ENCODE data around the gene KLHDC9. TPM values are rescaled to one million over a fixed set of nuclear protein-coding genes. Genes with fewer than 3 reads are reported as not detected.

Gene KLHDC9
- total and polyA plus RNA-seq, 9 of the 15 experiments (the other 6 are each of a cell fraction or from before 2014, with no cell fraction given), result not detected

- no peak for TF ChIP-seq NFIC (IDR thresholded peaks at IDR 0.05)
- no peak for TF ChIP-seq CBX1 (IDR thresholded peaks at IDR 0.05; ENCODE audit: low read depth)
- TF ChIP-seq USF2 (CRISPR knock-in tag; IDR thresholded peaks at IDR 0.05), result no peak
- no peak for TF ChIP-seq EP300 (IDR thresholded peaks at IDR 0.05; ENCODE audit: low read length)
- TF ChIP-seq CEBPG (CRISPR knock-in tag; IDR thresholded peaks at IDR 0.05), result peak; percentile 87
- TF ChIP-seq CEBPG (tag; conservative IDR thresholded peaks at IDR 0.05 in 1 of 2, IDR thresholded peaks at IDR 0.05 in 1 of 2), result peak; percentile 49 to 71; a peak in 3 of 4 replicates
- TF ChIP-seq TEAD2 (tag; IDR thresholded peaks at IDR 0.05), result no peak
- no peak for TF ChIP-seq KDM4B (IDR thresholded peaks at IDR 0.05; ENCODE audit: borderline replicate concordance in 2 of 2, low read depth in 1 of 2)
- peak; percentile 66; the same call in 1 of the 2 replicates for TF ChIP-seq LCOR (CRISPR knock-in tag; IDR thresholded peaks at IDR 0.05)
- no peak for TF ChIP-seq PRMT5 (CRISPR knock-in tag; IDR thresholded peaks at IDR 0.05)
- TF ChIP-seq ZNF408 (CRISPR knock-in tag; IDR thresholded peaks at IDR 0.05; ENCODE audit: low read depth), result no peak
- no peak for TF ChIP-seq TOE1 (IDR thresholded peaks at IDR 0.05; ENCODE audit: borderline replicate concordance)
- TF ChIP-seq TOE1 (CRISPR knock-in tag; IDR thresholded peaks at IDR 0.05; ENCODE audit: borderline replicate concordance, low read depth), result no peak
- TF ChIP-seq TAL1 (IDR thresholded peaks at IDR 0.05), result no peak
- no peak for TF ChIP-seq DLX4 (CRISPR knock-in tag; IDR thresholded peaks at IDR 0.05)
- no peak for TF ChIP-seq ZNF395 (CRISPR knock-in tag; IDR thresholded peaks at IDR 0.05)
- TF ChIP-seq ZBTB33 (CRISPR knock-in tag; IDR thresholded peaks at IDR 0.05), result peak; percentile 0; the same call in 1 of the 2 replicates
- TF ChIP-seq SMAD2 (IDR thresholded peaks at IDR 0.05; ENCODE audit: low read depth, low read length), result no peak
- TF ChIP-seq GTF3C2 (IDR thresholded peaks at IDR 0.05; ENCODE audit: borderline replicate concordance, extremely low read depth, insufficient read length), result no peak
- TF ChIP-seq ZNF79 (CRISPR knock-in tag; IDR thresholded peaks at IDR 0.05; ENCODE audit: low read depth), result no peak
Observed at GRCh38 chr1:161117759-161118581, 19.8 kb downstream of the KLHDC9 start, which contains the start of the genes NIT1 and PFDN2 (continued).

All from K562 (cell line).